Measurements from ENCODE around the gene TOR1A.
"Not testable (repeated sequence)": the region's sequence is repeated elsewhere in the genome, so short reads cannot be mapped to it uniquely, and the experiment has no call there.

TOR1A gene

GRCh38 chr9:129816501-129817435 lies 7.2 kb downstream of the TOR1A start:
- peak; percentile 95 for DNase-seq

- no peak for DNase-seq
Observed at GRCh38 chr9:129815278-129815677, 8.7 kb downstream of the TOR1A start.

DNA sequence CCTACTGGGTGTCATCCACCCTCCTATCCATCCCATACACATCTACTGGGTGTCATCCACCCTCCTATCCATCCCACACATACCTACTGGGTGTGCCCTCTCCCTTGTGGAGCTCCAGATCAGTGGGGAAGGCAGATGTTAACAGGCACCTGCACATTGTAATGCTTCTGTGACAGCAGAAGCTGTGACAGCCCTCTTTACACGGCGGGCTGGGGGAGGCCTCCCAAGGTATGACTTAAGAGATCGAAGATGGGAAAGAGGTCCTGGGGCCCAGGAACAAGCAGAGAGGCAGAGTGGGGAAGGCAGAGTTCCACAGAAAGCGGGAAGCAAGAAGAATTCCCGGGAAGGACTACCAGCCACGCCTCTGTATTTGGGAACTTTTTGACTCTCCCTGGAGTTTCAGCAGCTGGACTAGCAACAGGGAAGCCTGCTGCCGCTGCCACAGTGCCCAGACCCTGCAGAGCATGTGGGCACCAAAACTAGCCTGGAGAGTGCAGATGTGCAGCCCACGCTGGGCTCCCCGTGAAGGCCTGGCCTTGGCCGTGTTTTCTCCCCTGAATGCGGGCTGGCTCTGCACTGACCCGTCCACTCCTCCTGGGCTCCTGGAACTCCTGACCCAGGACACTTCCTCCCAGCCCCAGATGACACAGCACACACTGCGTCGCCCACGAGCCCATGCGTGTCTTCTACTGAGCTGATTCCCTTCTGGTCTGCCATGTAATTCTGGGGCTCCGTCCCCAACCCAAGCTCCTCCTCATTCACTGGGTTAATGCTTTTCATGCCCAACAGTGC lies 9.3 kb downstream of the TOR1A start:
- no peak for DNase-seq

DNA sequence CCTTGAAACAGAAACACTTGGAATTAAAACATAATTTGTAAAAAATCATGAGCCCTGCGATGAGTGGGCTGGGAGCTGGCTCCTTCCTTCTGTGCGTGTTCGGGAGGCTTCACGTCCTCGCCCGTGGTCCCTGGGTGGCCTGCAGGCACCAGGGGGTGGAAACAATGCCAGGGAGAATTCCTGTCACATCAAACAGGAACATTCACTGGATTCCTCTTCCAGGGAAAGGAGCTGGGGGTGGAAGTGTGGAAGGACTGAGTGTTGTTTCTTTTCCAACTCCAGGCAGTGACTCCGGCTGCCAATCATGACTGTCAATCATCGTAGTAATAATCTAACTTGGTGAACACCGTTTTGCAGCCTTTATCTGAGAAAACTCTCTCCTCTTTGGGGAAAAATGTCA lies 10.3 kb downstream of the TOR1A start:
- no peak for DNase-seq

DNA sequence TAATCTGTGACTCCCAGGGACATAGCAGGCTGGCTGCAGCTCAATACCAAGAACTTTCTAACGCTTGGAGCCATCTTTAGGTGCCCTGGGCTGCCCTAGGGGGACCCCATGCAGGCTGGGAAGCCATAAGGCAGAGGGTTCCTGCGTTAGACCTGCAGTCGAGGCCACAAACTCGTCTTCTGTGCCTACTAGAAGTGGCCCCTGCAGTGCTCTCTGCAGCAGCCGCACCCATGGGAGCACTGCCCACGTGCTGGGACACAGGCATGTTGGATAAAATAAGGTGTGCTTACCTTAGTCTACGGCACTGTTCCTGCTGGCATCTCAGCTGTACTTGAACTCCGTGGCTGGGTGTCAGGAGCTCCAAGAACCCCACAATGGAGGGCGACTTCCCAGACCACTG lies 11.6 kb downstream of the TOR1A start:
- DNase-seq: no peak

DNA sequence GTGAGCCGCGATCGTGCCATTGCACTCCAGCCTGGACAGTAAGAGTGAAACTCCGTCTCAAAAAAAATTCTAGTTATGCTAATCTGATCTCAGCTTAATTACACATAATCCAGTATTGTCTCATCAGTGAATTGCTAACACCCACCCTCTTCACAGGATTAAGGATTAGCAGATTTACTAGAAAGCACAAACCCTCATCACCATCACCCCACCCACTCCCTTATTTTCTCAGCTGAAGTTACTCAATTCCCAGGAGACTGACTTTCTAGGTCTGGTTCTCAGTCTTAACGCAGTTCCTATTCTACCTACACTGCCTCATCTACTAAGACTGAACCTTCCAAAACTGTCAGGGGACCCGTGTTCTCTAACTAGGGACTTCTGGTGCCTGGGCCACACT lies 12.0 kb downstream of the TOR1A start:
- DNase-seq: no peak

- no peak for DNase-seq
Observed at GRCh38 chr9:129810788-129811187, 13.1 kb downstream of the TOR1A start.

DNA sequence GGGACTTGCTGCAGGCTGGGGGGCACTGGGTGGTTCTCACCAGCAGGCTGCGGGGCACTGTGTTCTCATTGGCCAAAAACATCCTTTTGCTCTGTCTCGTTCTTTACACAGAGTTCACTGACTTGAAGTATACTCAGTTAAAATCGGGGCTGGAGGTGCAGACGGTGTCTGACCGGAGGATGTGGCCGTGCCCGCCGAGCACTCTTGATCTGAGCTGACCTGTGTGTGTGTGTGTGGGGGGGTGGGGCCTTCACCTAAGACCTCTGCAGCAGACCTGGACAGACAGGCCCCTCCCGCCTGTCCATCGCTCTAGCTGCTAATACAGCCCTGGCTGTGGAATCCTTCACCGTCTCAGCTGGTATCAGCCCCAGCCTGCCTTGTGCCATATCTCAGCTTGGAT lies 13.8 kb downstream of the TOR1A start:
- no peak for DNase-seq

DNA sequence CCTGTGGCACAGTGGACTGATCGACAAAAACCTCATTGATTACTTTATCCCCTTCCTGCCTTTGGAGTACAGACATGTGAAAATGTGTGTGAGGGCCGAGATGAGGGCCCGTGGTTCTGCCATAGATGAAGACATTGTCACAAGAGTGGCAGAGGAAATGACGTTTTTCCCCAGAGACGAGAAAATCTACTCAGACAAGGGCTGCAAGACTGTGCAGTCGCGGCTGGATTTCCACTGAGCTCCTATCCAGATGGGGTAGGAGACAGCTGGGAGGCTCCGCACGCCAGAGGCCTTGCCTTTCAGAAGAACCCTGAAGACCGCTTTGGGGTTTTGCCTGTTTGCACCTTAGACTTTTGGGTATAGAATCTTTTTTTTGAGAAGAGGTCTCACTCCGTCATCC lies 14.6 kb downstream of the TOR1A start:
- no peak for DNase-seq

DNA sequence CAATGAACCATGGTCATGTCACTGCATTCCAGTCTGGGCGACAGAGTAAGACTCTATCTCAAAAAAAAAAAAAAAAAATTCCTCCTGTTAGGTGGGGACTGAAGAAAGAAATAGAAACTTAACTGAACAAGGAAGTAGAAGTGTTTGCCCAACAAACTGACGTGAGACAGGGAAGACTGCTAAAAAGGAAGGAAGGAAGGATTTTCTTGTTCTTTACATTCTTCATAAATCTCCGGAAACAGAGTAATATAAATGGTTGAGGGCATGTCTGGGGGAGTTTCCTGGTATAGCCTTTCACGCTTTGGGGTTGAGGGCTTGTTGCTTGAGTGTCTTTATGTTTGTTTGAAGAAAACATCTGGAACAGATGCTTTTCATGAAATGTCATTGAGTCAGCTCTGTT lies 17.9 kb downstream of the TOR1A start:
- peak; percentile 85 for DNase-seq

DNA sequence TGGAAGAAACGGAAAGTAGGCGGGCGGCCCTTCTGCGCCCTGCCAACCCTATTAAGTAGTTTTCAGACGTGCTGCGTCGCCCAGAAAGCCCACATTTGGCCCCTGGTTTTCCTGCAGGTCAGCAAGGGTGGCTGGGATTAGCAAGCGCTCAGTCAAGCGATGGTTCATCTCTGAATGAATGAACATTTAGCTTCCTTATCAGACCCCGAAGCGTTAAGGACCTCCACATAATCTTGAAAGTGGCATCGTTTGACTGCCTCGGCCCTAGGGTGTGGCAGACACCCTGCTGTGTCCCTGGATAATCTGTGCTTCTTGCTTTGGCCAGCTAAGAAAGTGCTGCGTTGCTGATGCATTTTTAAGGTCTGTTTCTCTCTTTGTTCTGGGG lies 20.3 kb downstream of the TOR1A start:
- no peak for DNase-seq

- DNase-seq: peak; percentile 73
Observed at GRCh38 chr9:129802833-129803675, 20.9 kb downstream of the TOR1A start, which contains the start of gene TOR1B. Gene TOR1B, plus strand, starts transcription at chr9:129803184. Its CDS starts 29 bp downstream, at chr9:129803213.

DNA sequence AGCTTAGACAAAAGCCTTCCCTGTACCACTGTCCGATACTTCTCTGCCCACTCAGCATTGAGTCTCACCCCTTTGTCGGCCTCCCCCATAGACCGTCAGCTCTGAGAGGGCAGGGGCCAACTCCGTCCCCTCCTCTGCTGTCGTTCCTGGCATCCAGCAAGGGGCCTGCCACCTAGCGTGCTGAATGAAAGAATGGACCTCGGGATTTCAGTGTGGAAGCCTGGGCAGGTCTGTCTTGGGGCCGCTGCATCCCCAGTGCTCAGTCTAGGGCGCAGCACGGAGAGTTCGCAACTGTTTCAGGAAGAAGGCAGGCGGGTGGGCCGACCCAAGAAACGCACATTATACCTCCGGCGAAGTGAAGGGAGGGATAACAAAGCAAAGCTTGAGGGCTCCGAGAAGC lies 22.4 kb downstream of the TOR1A start:
- DNase-seq: no peak

DNA sequence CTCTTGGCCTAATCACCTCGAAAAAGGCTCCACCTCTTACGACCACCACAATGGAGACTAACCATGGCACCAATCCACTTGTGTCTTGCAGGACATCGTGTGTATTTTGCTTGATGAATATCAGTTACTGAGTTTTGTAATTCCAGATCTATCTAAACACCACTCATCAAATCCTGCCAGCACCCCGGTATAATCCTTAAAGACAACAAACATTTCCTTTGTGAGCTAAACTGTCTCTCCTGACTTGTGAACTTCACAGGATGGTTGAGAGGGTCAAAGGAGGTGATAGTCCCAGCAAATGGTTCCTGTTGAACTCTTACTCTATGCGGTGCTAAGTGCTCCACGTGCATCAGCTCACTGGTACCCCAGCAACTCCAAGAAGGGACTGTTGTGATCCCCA lies 25.0 kb downstream of the TOR1A start:
- no peak for DNase-seq

- DNase-seq: not testable (repeated sequence)
Observed at GRCh38 chr9:129796029-129796428, 27.9 kb downstream of the TOR1A start.

- no peak for DNase-seq
Observed at GRCh38 chr9:129794549-129794948, 29.4 kb downstream of the TOR1A start.

GRCh38 chr9:129786481-129786880 lies 37.5 kb downstream of the TOR1A start:
- DNase-seq: no peak

GRCh38 chr9:129785866-129786265 lies 38.1 kb downstream of the TOR1A start:
- no peak for DNase-seq

- not testable (repeated sequence) for DNase-seq
Observed at GRCh38 chr9:129784970-129785369, 39.0 kb downstream of the TOR1A start.

GRCh38 chr9:129783516-129784361 lies 40.2 kb downstream of the TOR1A start:
- DNase-seq: peak; percentile 7

DNA sequence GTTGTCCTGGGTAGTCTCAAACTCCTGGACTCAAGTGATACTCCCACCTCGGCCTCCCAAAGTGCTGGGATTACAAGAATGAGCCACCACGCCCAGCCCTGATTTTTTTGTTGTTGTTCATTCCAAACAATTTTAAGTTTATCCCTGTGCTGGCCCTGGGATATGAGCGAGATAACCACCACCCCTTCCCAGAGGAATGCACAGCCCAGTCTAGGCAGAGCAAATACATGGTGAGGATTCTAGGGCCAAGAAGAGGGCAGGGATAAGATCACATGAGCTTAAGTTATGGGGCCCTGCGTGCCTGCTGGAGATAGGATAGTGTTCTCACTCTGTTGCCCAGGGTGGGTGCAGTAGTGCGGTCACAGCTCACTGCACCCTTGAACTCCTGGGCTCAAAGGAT lies 42.0 kb downstream of the TOR1A start:
- no peak for DNase-seq

GRCh38 chr9:129781131-129781530 lies 42.8 kb downstream of the TOR1A start:
- no peak for DNase-seq
